ENCODE measurements around the gene TCF4.

TCF4 gene

GRCh38 chr18:55422456-55423180 lies 165.4 kb downstream of the TCF4 start:
- no peak for DNase-seq (ENCODE audit: extremely low read depth, low read depth)
- no peak for TF ChIP-seq CTCF (IDR thresholded peaks at IDR 0.05; ENCODE audit: low read depth, low read length, missing control alignments)
- H3K4me3 ChIP-seq (replicated peaks; ENCODE audit: low read depth, low read length) = peak overlapping the region; percentile 42

GRCh38 chr18:55421615-55422419 lies 166.2 kb downstream of the TCF4 start:
- peak overlapping the region; percentile 42 for H3K4me3 ChIP-seq (replicated peaks; ENCODE audit: low read depth, low read length)
- DNase-seq (ENCODE audit: extremely low read depth, low read depth) = no peak
- TF ChIP-seq CTCF (IDR thresholded peaks at IDR 0.05; ENCODE audit: low read depth, low read length, missing control alignments) = no peak

- DNase-seq (ENCODE audit: extremely low read depth, low read depth) = no peak
- peak overlapping the region; percentile 42 for H3K4me3 ChIP-seq (replicated peaks; ENCODE audit: low read depth, low read length)
Measured at GRCh38 chr18:55421308-55421614, 166.7 kb downstream of the TCF4 start.

GRCh38 chr18:55420665-55421307 lies 167.2 kb downstream of the TCF4 start:
- TF ChIP-seq CTCF (IDR thresholded peaks at IDR 0.05; ENCODE audit: low read depth, low read length, missing control alignments) = no peak
- peak overlapping the region; percentile 37 for H3K4me3 ChIP-seq (replicated peaks; ENCODE audit: low read depth, low read length)
- DNase-seq (ENCODE audit: extremely low read depth, low read depth) = no peak

More at GRCh38 chr18:55421308-55421614, 166.7 kb downstream of the TCF4 start:
- TF ChIP-seq CTCF (IDR thresholded peaks at IDR 0.05; ENCODE audit: low read depth, low read length, missing control alignments) = no peak

- DNase-seq (ENCODE audit: extremely low read depth, low read depth) = no peak
- H3K4me3 ChIP-seq (replicated peaks; ENCODE audit: low read depth, low read length) = peak overlapping the region; percentile 37
- no peak for TF ChIP-seq CTCF (IDR thresholded peaks at IDR 0.05; ENCODE audit: low read depth, low read length, missing control alignments)
Measured at GRCh38 chr18:55419947-55420664, 167.9 kb downstream of the TCF4 start.

GRCh38 chr18:55419132-55419946 lies 168.7 kb downstream of the TCF4 start:
- no peak for DNase-seq (ENCODE audit: extremely low read depth, low read depth)
- H3K4me3 ChIP-seq (replicated peaks; ENCODE audit: low read depth, low read length) = peak overlapping the region; percentile 37
- TF ChIP-seq CTCF (IDR thresholded peaks at IDR 0.05; ENCODE audit: low read depth, low read length, missing control alignments) = no peak
